GM12865 (cell line): Measurements from ENCODE around the gene SORCS2.

Experiments used
- DNase-seq: peaks from one replicate; pipeline ENCODE4 v3.0.0; 2010; ENCODE audit warnings: low read depth
- H3K4me3 ChIP-seq: 2 replicates; pipeline ENCODE4 v1.5.1; 2011; ENCODE audit warnings: mild to moderate bottlenecking, low read depth, low read length, control low read depth
- CTCF ChIP-seq: IDR thresholded peaks from 2 replicates; pipeline ENCODE4 v1.5.1; 2011; ENCODE audit warnings: low read length, control low read depth, low read depth, inconsistent platforms; ENCODE audit not compliant: insufficient read depth; ENCODE audit errors: missing control alignments

Gene SORCS2

GRCh38 chr4:7388627-7389026 is 196.3 kb downstream of the SORCS2 start:
- DNase-seq = no peak
- TF ChIP-seq CTCF = no peak

GRCh38 chr4:7389101-7389701 is 196.9 kb downstream of the SORCS2 start:
- H3K4me3 ChIP-seq = no peak overlapping the region
- TF ChIP-seq CTCF = no peak
- DNase-seq = no peak

More at GRCh38 chr4:7388627-7389026, 196.3 kb downstream of the SORCS2 start:
- H3K4me3 ChIP-seq = no peak overlapping the region

GRCh38 chr4:7389719-7390118 is 197.4 kb downstream of the SORCS2 start:
- no peak for TF ChIP-seq CTCF
- DNase-seq = no peak
- H3K4me3 ChIP-seq = no peak overlapping the region

GRCh38 chr4:7390336-7390735 is 198.0 kb downstream of the SORCS2 start:
- no peak for TF ChIP-seq CTCF
- no peak for DNase-seq
- no peak overlapping the region for H3K4me3 ChIP-seq

- no peak overlapping the region for H3K4me3 ChIP-seq
- no peak for DNase-seq
- TF ChIP-seq CTCF = no peak
Measured at GRCh38 chr4:7390906-7391636, 198.7 kb downstream of the SORCS2 start.

GRCh38 chr4:7391637-7392437 is 199.5 kb downstream of the SORCS2 start:
- TF ChIP-seq CTCF = no peak
- H3K4me3 ChIP-seq = no peak overlapping the region
- DNase-seq = no peak
